ENCODE data around the gene KDM8.
A peak's percentile ranks its signal among the peaks of the same experiment; 100 is the strongest.
"Not testable (repeated sequence)": the region's sequence is repeated elsewhere in the genome, so short reads cannot be mapped to it uniquely, and the experiment has no call there.

The KDM8 gene

DNA sequence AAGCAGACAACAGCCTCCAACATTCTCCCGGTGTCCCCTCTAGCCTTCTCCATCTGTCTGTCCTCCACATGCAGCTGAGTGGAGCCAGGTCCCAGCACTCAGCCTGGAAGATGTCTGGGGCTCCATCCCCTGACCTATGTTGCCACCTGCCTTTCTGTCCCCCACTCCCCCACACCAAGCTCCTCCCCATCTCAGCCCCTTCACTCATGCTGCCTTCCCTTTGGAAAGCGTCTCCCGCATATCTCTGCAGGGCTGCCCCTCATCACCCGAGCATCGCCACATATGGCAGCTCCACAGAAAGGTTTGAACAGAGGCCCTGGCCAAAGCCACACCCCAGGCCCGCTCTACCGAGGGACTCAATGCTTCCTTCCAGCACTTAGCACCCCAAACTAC, 41.0 kb downstream of the KDM8 start:
- DNase-seq: no peak

DNA sequence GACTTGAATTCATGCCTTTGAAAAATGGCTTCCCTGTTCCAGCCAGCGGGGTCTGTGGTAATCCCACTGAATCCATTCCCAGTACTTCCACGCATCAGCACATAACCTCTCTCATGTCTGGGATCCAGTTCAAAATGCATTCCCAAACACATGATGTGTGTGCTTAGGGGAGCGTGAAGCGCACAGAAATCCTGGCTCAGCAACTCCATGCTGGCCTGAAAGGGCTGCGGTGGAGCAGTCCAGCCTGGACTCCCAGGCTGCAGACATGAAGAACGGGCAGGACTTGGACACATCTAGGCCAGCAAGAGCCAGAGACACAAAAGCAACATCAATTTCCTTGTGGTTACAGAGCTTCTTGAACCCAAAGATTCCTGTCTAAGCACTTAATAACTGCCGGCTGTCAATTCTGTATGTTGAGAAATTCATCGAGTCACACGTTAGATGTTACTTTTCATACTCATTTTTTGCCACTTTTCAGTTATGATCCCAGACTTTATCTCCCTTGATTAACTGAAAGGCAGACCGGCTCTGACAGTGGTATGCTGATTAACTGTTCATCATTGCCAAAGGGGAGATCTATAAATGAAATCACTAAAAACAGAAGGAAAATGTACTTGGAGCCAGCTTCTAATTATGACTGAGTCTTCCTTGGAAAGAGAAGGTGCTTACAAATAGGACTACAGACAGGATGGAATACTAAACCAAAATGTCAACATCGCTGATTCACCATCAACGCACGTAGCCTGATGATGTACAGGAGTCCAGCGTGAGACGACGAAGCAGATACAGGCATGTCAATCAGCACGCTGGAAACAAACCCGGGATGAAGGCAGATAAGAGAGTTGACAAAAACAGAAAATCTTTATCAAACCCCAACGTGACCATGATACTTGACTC, 42.2 kb downstream of the KDM8 start:
- no peak for DNase-seq

DNA sequence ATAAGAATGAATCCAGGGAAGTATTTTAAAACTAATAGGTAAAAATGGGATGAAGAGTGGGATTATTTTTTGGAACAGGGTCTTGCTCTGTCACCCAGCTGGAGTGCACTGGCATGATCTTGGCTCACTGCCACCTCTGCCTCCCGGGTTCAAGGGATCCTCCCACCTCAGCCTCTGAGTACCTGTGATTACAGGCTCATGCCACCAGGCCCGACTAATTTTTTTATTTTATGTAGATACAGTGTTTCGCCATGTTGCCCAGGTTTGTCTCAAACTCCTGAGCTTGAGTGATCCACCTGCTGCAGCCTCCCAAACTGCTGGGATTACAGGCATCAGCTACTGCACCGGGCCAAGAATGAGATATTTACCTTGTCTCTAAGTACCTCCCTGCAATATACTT, 43.1 kb downstream of the KDM8 start:
- DNase-seq: no peak

- peak; percentile 44 for DNase-seq
Observed at GRCh38 chr16:27247076-27247475, 43.8 kb downstream of the KDM8 start.

DNA sequence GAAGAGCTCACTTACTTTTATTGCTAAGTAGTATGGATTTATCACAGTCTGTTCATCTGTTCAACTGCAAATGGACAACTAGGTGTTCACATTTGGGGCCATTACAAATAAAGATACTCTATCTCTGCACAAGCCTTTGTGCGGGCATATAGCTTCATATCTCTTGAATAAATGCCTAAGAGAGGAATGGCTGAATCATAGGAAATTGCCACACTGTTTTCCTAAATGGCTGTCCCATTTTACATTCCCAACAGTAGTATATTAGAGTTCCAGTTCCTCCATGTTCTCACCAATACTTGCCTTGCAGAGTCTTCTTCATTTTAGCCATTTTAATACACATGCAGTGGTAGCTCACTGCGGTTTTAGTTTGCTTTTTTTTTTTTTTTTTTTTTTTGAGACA, 44.7 kb downstream of the KDM8 start:
- no peak for DNase-seq

GRCh38 chr16:27248886-27249285, 45.6 kb downstream of the KDM8 start:
- DNase-seq: not testable (repeated sequence)

- DNase-seq: no peak
Observed at GRCh38 chr16:27251541-27252205, 48.3 kb downstream of the KDM8 start.

DNA sequence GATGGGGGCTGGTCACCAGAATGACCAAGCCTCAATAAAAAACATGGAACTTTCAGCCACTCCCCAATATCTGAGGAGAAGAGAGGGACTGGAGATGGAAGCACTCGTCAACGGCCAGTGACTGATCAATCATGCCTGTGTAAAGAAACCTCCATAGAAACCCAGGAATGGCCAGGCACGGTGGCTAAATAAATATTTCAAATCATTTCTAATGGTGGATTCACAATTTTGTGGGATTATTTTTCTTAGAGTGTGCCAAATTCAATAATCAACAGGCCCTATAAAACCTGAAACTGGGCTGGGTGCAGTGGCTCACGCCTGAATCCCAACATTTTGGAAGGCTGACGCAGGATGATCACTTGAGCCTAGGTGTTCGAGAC, 48.9 kb downstream of the KDM8 start:
- no peak for DNase-seq

DNA sequence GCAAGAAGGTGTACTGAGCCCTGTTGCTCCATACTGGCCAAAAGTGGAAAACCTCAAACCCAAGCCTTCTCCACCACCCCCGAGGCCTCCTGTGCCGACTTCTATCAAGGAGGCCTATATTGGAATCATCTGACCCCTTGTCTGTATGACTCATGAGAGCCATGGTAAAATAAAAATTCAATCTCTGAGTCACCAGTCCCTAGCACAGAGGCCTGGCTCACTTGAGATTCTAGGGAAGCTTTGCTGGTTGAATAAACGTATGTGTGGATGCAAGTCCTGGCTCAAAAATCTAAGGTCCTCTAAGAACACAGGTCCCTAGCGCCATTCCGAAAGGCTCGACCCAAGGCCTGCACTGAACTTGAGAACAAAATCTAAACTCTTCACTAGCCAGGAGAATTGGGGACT, 50.2 kb downstream of the KDM8 start:
- no peak for DNase-seq

DNA sequence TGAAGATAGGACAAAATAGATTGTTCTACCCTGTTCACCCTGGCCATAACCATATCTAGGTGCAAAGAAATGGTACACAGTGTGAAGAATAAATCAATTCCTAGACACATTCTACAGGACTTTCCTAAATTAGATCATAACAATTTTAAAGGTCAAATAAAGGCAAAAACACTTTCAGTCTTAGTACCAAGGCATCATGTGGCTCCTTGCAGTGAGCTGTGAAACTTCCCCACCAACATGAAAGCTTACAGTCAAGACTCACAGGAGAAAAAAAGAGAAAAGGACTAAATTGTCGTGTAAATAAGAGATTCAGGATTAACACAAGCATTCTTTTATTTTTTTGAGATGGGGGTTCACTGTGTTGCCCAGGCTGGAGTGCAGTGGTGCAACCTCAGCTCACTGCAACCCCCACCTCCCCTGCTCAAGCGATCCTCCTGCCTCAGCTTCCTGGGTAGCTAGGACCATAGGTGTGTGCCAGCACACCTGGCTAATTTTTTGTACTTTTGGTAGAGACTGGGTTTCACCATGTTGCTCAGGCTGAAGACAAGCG, 51.0 kb downstream of the KDM8 start:
- DNase-seq: no peak

GRCh38 chr16:27256861-27257260, 53.5 kb downstream of the KDM8 start:
- DNase-seq: no peak

- DNase-seq: no peak
Observed at GRCh38 chr16:27257271-27257670, 53.9 kb downstream of the KDM8 start.

DNA sequence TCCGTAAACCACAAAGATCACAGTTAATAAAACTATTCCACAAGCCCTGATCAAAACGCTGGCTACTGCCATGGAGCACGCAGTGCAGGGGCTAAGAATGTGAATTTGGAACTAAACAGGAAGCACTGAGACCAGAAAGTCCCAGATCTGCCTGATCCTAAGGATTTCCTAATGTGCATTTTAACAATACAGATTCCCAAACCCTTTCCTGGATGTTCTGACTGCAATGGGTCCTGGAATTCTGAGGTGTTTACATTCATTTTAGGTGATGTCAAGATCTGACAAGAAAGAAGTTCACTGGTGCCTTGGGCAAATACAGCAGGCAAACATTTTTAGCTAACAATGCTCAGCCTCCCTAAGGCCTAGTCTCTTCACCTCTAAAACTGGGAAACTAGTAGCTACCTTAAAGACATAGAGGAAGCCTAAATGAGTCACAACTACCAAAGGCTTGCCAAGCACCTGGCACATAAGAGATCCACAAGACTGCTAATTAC, 55.0 kb downstream of the KDM8 start:
- no peak for DNase-seq

DNA sequence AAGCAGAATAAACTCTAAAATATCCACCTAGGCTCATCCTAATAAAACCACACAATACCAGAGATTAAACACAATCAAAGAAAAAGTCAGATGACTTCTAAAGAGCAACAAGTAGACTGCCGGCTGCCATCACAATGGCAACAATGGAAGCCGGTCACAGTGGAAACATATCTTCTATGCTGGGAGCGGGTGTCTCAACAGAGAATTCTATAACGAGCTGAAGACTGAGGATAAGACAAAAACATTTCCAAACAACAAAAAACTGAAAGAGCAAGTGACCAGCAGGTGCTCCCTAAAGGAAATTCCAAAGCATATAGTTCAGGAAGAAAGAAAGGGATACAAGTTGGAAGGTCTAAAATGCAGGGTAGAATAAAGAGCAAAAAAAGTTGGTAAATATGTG, 56.4 kb downstream of the KDM8 start:
- DNase-seq: no peak

DNA sequence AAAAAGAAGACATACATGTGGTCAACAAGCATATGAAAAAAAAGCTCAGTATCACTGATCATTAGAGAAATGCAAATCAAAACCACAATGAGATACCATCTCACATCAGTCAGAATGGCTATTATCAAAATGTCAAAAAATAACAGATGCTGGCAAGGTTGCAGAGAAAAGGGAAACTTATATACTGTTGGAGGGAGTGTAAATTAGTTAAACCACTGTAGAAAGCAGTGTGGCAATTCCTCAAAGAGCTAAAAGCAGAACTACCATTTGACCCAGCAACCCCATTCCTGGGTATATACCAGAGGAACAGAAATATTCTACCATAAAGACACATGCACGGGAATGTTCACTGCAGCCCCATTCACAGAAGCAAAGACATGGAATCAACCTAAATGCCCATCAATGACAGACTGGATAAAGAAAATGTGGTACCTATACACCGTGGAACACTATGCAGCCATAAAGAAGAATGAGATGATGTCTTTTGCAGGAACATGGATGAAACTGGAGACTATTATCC, 59.6 kb downstream of the KDM8 start:
- DNase-seq: not testable (repeated sequence)

GRCh38 chr16:27264151-27264550, 60.8 kb downstream of the KDM8 start:
- DNase-seq: no peak

- DNase-seq: no peak
Observed at GRCh38 chr16:27265982-27266381, 62.7 kb downstream of the KDM8 start.

DNA sequence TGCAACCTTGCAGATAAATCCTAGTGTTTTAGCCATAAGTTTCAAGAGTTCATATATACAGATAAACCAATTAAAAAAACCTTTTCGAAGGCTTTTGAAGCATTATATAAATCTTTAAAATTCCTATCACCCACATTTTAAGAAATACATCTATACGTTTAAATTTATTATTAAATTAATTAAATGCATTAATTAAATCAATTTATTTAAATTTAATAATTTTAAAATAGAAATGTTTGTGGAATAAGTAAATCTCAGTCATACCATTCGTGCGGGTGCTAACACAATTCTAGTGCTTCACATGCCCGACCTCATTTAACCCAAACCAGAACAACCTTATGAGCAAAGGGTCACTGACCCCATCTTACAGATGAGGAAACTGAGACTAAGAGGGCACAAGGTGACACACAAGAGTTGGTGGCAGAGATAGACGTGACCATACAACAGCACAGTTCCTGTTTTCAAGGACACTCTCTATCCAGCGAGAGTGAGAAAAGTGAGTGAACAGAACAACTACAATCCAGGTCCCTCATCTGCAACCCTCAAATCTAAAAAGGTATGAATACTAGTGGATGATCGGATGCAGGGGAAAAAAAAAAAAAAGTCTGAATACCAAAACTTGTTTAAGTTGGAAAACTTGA, 63.8 kb downstream of the KDM8 start:
- no peak for DNase-seq

DNA sequence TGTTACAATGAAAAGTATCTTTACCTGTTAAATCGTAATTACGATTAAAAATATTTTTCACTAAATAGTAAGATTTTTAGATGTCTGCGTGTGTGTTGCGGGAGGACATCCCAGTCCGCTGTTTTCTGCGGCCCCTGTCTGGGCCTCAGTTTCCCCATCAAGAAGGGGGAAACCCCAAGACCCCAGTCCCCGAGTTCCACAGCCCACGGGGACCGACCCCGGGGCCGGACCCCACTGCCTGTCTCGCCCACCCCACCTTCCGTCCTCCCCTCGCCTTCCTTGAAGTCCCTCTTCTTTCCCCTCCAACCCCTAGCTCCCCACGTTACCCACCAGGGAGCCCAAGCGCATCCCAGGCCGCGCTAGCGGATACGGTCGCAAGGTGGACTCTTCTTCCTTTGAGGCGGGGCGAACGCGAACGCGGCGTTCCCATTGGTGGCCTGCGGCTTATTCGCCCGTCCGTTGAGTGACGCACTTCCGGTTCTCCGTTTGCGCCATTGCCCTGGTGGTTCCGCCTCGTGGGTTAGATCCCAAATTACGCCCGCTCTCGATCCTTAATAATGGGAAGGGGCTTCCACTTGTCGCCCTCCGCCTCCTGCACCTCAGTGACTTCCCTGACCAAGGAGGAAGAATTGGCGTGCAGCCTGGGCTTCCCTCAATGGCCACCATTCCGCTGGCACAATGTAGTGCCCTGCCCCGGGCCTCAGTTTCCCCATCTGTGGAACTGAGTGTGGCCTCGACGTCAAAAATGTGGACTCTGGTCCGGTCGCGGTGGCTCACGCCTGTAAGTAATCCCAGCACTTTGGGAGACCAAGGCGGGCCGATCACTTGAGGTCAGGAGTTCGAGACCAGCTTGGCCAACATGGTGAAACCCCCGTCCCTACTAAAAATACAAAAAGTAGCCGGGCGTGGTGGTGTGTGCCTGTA, 65.3 kb downstream of the KDM8 start, which contains the start of gene NSMCE1:
Gene NSMCE1, minus strand, starts transcription at position 397 of the 924 bp plus-strand sequence. CDS start 11,202 bp downstream, outside the sequence.
- peak; percentile 93 for DNase-seq

DNA sequence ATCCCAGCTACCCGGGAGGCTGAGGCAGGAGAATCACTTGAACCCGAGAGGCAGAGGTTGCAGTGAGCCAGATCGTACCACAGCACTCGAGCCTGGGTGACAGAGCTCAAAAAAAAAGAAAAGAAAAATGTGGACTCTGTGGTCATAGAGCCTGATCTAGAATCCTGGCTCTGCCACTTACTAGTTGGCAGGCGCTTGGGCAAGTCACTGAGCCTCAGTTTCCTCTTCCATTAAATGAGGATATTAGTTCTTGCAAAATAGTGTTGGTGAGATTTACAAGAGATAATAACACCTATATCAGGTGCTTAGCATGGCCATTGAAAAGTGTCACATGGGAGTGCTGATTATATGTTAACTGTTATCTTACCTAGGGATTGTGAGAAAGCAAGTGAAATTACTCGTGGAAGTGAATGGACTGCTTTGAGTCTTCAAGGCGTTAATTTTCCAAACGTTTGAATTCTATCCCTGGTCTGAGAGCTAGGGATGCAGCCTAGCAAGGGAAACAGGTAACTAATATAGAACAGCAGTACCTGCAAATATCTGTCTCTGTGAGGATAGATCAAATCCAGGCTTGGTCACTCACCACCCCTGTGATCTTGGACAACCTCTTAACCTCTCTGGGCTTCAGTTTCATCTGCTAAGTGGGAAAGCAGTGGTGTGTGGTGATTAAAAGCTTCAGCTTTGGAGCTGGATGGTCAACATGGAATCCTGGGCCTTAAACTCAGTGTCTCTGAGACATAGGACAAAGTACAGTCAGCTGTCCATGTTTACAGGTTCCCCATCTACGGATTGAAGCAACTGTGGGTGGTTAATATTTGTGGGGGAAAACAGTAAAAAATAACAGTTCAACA, 66.2 kb downstream of the KDM8 start:
- DNase-seq: no peak

GRCh38 chr16:27270349-27270748, 67.0 kb downstream of the KDM8 start:
- no peak for DNase-seq
